ENCODE measurements around the gene AP2S1.

AP2S1 gene

DNA sequence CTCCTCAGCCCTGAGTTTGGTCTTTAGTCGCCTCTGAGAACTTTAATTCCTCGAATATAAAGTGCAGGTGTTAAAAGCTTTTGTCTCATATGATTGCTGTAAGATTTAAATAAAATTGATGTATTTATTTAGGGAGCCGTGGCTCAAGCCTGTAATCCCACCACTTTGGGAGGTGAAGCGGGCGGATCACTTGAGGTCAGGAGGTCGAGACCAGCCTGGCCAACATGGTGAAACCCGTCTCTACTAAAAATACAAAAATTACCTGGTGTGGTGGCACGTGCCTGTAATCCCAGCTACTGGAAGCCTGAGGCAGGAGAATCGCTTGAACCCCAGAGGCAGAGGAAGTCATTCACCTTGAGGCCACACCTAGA is 61.7 kb downstream of the AP2S1 start:
- H3K4me3 ChIP-seq (ENCODE audit: low read depth, low read length) = no peak overlapping the region
- TF ChIP-seq, protein P1, sequence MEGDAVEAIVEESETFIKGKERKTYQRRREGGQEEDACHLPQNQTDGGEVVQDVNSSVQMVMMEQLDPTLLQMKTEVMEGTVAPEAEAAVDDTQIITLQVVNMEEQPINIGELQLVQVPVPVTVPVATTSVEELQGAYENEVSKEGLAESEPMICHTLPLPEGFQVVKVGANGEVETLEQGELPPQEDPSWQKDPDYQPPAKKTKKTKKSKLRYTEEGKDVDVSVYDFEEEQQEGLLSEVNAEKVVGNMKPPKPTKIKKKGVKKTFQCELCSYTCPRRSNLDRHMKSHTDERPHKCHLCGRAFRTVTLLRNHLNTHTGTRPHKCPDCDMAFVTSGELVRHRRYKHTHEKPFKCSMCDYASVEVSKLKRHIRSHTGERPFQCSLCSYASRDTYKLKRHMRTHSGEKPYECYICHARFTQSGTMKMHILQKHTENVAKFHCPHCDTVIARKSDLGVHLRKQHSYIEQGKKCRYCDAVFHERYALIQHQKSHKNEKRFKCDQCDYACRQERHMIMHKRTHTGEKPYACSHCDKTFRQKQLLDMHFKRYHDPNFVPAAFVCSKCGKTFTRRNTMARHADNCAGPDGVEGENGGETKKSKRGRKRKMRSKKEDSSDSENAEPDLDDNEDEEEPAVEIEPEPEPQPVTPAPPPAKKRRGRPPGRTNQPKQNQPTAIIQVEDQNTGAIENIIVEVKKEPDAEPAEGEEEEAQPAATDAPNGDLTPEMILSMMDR (IDR thresholded peaks at IDR 0.05; ENCODE audit: insufficient read depth, low read length, missing control alignments) = no peak
- no peak for DNase-seq (ENCODE audit: low read depth, low spot score)
- ChIA-PET POLR2A (interaction anchor here (0.5 to 3.3 kb wide), 20 partner anchors 9 to 202 kb away, joined by 3 to 32 read pairs (median 3); no protein-coding TSS in a partner anchor), CTCF (interaction anchor here (1.2 to 4.4 kb wide), 3 partner anchors 31 to 224 kb away, joined by 3 to 25 read pairs (median 5); no protein-coding TSS in a partner anchor)

DNA sequence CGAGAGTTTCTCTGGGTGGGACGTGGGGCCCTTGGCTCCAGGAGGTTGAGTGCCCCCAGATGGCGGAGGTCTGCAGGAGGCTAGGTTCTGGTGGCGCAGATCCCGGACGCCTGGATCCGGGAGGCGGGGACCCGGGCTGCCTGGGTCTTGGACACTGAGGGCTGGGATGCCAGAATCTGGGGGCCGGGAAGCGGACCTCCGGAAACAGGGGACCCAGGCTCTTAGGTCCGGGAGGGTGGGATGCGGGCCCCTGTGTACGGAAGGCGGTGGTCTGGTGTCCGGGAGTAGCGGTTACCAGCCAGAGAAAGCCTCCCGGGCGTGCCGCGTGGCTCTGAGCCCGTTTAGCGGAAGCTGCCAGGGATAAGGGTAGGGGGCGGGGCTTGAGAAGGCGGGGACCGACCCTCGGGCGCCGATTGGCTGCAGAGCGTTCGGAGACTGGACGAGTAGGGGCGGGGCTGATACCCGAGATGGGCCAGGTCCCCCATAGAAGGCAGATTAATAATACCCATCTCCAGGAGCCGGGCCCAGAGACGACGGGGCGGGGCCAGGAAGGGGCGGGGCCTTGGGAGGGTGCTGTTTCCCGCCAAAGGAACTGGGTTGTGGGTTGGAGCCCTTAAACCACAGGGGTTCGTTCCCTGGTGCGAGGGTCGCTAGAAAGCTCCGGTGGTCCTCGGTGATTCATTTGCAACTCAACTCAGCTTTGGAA is 62.2 kb downstream of the AP2S1 start, which contains the start of gene SLC1A5:
TSS of gene SLC1A5 (minus strand) at position 333 of the 706 bp plus-strand sequence. CDS start 629 bp downstream, outside the sequence.
- CTCF ChIA-PET = interaction anchor here (1.2 to 4.4 kb wide), 3 partner anchors 30 to 225 kb away, joined by 3 to 25 read pairs (median 5); no protein-coding TSS in a partner anchor
- H3K4me3 ChIP-seq (ENCODE audit: low read depth, low read length) = peak within 1 kb of the TSS; percentile 95
- POLR2A ChIA-PET = interaction anchor here (0.5 to 3.3 kb wide), 22 partner anchors 8 to 203 kb away, joined by 3 to 32 read pairs (median 3); no protein-coding TSS in a partner anchor
- TF ChIP-seq, protein P1 (IDR thresholded peaks at IDR 0.05; ENCODE audit: insufficient read depth, low read length, missing control alignments) = no peak
- peak; percentile 79 for DNase-seq (ENCODE audit: low read depth, low spot score)

Data from AG04449 (cell line).